Ammon's horn (tissue), 1 donor: ENCODE data around the gene PPFIA1.
"Not testable (repeated sequence)": the region's sequence is repeated elsewhere in the genome, so short reads cannot be mapped to it uniquely, and the experiment has no call there.

Experiments used
- DNase-seq: peaks from one replicate; pipeline ENCODE4 v3.0.0-alpha.2; 2016; ENCODE audit warnings: low spot score

Gene PPFIA1

GRCh38 chr11:70326365-70326811, 55.9 kb downstream of the PPFIA1 start:
- no peak for DNase-seq

DNA sequence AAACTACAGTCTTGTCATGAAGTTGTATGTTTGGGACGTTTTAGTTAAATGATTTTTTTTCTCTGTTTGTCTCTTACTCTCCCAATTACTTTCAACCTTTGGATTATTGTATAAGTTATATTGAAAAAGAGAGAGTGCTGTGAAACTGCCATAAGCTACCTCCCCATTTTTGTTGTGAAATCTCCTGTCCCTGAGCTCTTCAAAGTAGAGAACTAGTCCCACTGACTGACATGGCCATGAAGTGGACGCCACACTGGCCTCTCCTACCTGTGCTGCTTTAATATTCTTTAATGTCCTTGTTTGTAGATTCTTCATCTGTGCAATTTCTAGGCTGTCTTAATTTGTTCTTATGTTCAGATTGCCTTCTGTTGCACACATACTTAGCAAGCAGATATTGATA, 56.3 kb downstream of the PPFIA1 start:
- DNase-seq, result no peak

DNA sequence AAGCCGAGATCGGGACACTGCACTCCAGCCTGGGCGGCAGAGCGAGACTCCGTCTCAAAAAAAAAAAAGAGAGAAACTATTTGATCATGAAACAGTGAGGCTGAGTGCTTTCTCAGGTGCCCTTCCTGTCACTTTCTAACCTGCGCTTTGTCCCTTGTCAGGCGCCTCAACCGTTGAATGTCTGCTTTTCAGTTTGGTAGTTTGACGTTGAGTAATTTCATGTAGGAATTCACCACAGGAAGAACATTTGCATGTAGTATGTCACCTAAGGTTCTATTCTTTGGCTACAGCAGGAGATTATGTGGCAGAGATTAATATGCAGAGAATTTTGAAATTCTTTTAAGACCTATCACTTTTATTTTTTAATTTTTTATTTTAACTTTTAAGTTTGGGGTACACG, 57.2 kb downstream of the PPFIA1 start:
- DNase-seq, result no peak

DNA sequence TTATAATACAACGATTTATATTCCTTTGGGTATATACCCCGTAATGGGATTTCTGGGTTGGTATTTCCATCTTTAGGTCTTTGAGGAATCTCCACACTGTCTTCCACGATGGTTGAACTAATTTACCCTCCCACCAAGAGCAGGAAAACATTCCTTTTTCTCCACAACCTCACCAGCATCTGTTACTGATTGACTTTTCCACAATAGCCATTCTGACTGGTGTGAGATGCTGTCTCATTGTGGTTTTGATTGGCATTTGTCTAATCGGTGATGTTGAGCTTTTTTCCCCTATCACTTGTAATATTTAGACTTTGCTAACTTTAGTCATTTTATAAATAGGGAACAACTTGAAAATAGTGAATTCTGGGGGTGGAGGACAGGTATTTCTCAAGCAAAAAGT, 58.1 kb downstream of the PPFIA1 start:
- DNase-seq, result no peak

- DNase-seq, result not testable (repeated sequence)
These were observed 60.9 kb downstream of the PPFIA1 start for GRCh38 chr11:70331320-70331843.

DNA sequence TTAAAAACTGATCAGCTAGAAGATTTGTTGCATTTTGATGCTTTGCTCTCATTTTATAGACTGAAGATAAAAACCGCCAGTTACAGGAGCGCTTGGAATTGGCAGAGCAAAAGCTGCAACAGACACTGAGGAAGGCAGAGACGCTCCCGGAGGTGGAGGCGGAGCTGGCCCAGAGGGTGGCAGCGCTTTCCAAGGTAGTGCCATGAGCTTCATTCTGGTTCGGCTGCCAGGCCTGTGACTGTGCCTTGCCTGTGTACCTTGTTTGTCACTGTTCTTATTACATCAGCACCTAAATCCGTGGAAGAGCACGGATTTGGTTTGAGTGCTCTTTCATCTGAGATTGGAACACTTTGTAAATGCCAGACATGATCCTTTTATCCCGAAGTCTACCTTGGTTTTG, 61.4 kb downstream of the PPFIA1 start:
- DNase-seq, result peak; percentile 82

GRCh38 chr11:70332567-70332966, 62.1 kb downstream of the PPFIA1 start:
- no peak for DNase-seq

DNA sequence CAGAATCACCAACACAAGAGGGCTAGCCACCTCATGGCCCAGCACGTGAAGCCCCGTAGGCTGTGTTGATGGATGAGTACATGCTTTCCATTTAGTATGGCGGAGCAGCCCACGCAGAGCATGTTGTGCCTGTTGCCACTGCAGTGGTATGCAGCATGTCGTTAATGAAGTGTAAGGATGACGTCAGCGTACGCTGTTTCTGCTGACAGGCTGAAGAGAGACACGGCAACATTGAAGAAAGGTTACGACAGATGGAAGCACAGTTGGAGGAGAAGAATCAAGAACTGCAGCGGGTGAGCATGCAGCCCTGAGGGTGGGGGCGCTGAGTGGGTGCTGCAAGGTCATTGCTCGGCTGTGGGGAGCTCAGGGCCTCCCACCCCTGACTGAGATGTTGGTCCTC, 62.8 kb downstream of the PPFIA1 start:
- DNase-seq, result peak; percentile 63

- DNase-seq, result no peak
These were observed 64.0 kb downstream of the PPFIA1 start for GRCh38 chr11:70334351-70334995.

DNA sequence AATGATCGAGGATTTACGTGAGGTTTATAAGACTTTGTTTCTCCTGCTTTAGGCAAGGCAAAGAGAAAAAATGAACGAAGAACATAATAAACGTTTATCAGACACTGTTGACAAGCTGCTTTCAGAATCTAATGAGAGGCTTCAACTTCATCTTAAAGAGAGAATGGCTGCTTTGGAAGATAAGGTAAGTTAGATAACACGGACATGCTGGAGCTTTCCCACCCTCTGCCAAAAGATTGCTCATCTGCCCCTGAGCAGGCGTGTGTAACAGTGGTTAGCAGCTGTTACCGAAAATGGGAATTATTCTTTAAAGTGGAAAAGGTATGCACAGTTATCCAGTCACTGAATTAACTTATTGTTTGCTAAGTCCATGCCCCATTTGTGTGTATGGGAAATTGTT, 65.0 kb downstream of the PPFIA1 start:
- no peak for DNase-seq

DNA sequence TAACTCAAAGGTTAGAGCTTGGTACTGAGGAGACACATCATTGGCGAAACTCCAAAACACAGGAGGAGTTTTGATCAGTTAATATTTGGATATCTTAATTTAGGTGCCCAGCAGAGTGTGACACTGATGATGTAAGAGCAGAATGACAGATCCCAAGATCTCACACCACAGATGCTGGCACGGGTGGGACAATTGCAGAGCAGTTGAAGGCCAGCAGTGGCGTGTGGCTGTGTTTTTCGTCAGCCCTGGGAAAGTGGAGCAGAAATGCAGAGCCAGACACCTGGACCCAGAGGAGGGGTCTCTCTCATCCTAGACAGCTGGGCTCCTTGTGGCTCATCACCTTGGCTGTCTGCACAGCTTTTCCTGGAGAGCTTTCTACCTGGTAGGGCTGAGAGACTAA, 68.1 kb downstream of the PPFIA1 start:
- no peak for DNase-seq

DNA sequence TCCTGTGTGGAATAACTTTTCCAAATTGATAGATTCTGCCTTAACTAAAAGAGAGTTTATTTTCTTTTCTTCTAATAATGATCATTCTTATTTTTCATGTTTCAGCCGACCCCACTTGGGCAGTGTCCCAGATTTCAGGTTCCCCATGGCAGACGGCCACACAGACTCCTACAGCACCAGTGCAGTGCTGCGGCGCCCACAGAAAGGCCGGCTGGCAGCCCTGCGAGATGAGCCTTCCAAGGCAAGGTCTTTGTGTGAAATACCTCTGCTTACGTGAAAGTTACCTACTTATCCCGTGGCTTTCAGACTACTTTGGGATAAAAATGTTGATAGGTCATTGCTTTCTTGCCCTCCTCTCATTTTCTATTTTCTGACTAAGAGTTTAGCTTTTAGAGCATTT, 68.6 kb downstream of the PPFIA1 start:
- no peak for DNase-seq

DNA sequence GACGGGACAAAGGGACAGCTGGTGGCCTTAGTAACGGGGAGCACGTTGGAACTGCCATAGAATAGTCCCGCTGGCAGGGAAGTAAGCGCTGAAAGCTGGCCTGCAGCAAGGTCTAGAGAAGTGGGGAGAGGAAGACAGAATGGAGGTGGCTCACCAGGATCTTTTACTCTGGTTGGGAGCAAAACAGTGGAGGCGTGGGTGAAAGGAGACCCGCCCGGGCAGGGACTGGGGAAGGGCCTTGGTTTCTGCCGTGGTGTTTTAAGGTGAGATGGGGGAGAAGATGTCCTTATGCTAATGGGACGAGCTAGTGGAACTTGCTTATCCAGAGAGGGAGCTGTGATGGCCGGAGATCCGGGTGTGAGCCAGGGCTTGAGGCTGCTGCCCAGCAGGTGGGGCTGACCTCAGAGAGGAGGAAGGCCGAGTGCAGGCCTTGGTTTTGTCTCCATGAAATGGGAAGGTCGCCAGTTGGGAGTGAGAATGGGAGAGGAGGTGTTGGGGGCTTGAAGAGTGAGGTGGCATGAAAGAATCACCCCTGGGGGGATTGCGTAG, 71.5 kb downstream of the PPFIA1 start:
- no peak for DNase-seq

DNA sequence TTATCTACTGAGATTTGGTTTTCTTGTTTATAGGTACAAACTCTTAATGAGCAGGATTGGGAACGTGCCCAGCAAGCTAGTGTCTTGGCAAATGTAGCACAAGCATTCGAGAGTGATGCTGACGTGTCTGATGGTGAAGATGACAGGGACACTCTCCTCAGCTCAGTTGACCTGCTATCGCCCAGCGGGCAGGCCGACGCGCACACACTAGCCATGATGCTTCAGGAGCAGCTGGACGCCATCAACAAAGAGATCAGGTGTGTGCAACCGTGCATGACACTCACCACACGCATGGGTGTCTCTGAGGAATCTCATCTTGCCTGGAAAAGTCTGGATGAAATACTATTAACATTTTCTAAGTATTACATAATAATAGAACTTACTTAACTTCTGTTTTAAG, 73.1 kb downstream of the PPFIA1 start:
- DNase-seq, result no peak

DNA sequence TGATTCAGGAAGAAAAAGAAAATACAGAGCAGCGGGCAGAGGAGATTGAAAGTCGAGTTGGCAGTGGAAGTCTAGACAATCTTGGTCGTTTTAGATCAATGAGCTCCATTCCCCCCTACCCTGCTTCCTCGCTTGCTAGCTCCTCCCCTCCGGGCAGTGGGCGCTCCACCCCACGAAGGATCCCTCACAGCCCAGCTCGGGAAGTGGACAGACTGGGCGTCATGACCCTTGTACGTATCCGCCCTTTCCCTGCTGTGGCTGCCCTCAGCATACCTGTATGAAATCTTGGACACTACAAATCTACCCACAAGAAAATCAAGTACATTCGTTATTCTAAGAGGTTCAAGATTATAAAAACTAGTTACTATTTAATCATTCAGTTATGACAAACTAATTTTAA, 77.7 kb downstream of the PPFIA1 start:
- DNase-seq, result no peak

GRCh38 chr11:70348608-70349007, 78.1 kb downstream of the PPFIA1 start:
- no peak for DNase-seq

- no peak for DNase-seq
These were observed 81.2 kb downstream of the PPFIA1 start for GRCh38 chr11:70351646-70352045.

DNA sequence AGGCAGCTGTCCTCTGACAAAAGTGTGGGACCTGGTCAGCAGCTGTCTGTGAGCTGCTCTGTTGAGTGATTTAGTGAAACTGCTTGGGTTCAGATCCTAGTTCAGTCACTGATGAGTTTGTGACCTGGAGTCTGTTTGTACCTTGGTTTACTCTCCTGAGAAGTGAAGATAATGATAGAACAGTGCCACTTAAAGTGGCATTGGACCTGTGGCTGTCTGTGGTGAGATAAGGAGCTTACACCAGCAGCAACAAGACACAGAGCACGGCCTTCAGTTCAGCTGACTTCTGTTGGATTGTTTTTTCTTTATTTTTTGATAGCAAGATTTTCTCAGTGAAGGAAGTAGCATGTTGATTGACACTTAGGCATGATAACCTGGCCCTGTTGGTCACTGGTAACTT, 81.6 kb downstream of the PPFIA1 start:
- no peak for DNase-seq

DNA sequence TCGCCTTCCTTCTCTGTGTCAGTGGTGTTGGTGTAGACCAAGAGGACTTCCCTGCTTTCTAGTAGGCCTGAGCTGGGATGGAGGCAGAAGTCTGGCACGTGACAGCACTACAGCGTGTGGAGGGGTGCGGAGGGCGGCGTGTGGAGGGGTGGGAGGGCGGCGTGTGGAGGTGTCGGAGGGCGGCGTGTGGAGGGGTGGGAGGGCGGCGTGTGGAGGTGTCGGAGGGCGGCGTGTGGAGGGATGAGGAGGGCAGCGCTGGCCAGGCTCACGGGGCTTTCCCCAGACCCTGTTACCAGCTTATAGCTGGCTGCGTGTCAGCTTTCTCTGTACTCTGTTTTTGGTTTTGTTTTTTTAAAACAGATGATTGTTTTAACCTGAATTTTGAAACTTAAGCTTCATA, 82.1 kb downstream of the PPFIA1 start:
- no peak for DNase-seq

DNA sequence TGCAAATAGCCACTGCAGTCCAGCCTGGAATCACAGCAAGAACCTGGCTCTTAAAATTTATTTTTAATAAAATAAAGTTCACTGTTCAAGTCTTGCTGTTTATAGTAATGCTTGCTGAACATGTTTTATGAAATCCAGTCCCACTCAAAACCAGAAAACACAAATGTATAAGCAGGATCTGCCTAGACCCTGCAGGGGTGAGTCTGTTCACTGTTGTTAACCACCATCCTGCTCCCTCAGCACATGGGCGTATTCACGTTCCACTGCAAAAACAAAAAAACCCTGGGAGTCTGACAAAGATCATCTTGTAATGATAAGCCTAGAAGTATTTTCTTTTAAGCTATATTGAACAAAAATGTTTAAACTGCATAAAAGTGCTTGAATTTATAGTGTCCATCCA, 82.8 kb downstream of the PPFIA1 start:
- DNase-seq, result no peak

GRCh38 chr11:70353900-70354568, 83.5 kb downstream of the PPFIA1 start:
- DNase-seq, result no peak

DNA sequence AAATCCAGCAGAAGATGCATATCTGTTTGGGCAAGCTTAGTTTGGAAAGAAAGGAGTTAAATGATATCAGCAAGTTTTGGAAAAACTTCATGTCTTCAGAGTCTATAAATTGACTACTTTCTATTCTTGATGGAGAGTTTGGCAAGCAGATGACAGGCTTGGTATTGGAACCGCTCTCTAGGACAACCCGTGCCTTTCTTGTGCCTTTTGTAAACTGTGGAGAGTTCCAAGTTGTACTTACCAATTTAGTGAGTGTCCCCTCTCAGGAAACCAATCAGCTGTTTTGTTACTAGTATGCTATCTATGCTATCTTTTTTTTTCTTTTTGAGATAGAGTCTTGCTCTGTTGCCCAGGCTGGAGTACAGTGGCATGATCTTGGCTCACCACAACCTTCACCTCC, 84.1 kb downstream of the PPFIA1 start:
- no peak for DNase-seq

DNA sequence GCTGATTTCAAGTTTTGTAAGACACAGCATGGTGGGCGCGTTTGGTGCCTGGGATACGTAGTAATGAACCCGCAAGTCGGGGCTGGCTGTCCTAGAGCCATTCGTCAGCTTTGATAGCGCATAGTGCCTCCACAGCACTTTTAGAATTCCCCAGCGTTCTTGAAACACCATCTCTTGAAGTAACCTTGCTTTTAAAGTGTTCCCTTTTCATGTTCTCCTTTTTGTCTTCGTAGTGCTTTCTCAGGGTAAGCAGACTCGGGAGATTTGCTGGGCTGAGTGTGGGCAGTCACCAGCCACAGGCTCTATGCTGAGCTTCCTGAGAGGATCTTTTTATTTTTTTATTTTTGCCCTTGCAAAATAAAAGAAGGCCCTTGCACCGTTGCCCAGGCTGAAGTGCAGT, 88.3 kb downstream of the PPFIA1 start:
- DNase-seq, result peak; percentile 27
